K562 (cell line): ENCODE results near the gene APPL2. TPM values are rescaled to one million over a fixed set of nuclear protein-coding genes. Genes with fewer than 3 reads are reported as not detected.

Source experiments
- BRD9 ChIP-seq: fragments of 450-650 bp; IDR thresholded peaks from 2 replicates; pipeline ENCODE4 v1.6.1; 2018; ENCODE audit warnings: low read depth; ENCODE audit not compliant: partially characterized antibody
- CBX8 ChIP-seq: fragments of 200-600 bp; sonication (generic); IDR thresholded peaks from 2 replicates; pipeline ENCODE4 v1.6.1; 2012; ENCODE audit warnings: borderline replicate concordance, mixed run types, low read depth, mild to moderate bottlenecking, moderate library complexity, mixed read lengths, low read length, control low read depth, inconsistent platforms; ENCODE audit not compliant: poor library complexity, severe bottlenecking; ENCODE audit errors: extremely low read depth
- E2F3 ChIP-seq: fragments of 250-450 bp; sonication (Bioruptor Pico); IDR thresholded peaks from 2 replicates; pipeline ENCODE4 v1.4.0; 2020; ENCODE audit warnings: mild to moderate bottlenecking
- FOSL1 ChIP-seq: fragments of 200-800 bp; sonication (Bioruptor generic); conservative IDR thresholded peaks from 2 replicates; pipeline ENCODE4 v1.6.1; 2016; ENCODE audit warnings: missing genetic modification characterization, missing compliant biosample characterization
- GTF2A2 ChIP-seq: IDR thresholded peaks from 2 replicates; pipeline ENCODE4 v1.6.1; 2016; ENCODE audit warnings: mild to moderate bottlenecking, missing genetic modification characterization, missing compliant biosample characterization
- HMG20B ChIP-seq: fragments of 250-450 bp; sonication (Bioruptor Pico); IDR thresholded peaks from 2 replicates; pipeline ENCODE4 v1.5.0; 2021; ENCODE audit warnings: mild to moderate bottlenecking
- HMGN3 ChIP-seq: IDR thresholded peaks from 2 replicates; pipeline ENCODE4 v1.6.1; 2011; ENCODE audit warnings: borderline replicate concordance, low read depth, mild to moderate bottlenecking, mixed read lengths, low read length; ENCODE audit not compliant: insufficient read length; ENCODE audit errors: extremely low read depth
- ILK ChIP-seq: fragments of 450-650 bp; IDR thresholded peaks from 2 replicates; pipeline ENCODE4 v1.6.1; 2016; ENCODE audit warnings: missing genetic modification characterization, low read depth, mild to moderate bottlenecking, missing compliant biosample characterization, moderate library complexity, borderline replicate concordance
- IRF2 ChIP-seq: sonication (generic); formaldehyde crosslinking; IDR thresholded peaks from 2 replicates; pipeline ENCODE4 v1.8.1; 2022; ENCODE audit warnings: mild to moderate bottlenecking, missing genetic modification reagents
- MAZ ChIP-seq, 2 experiments: fragments of 450-650 bp in 1 of 2; sonication (generic) in 1 of 2; formaldehyde crosslinking; IDR thresholded peaks in 1 of 2; conservative IDR thresholded peaks in 1 of 2; 2 replicates each; pipeline versions ENCODE4 v1.4.0 to v1.5.0; 2020; ENCODE audit warnings: mild to moderate bottlenecking in 1 of 2, missing genetic modification reagents in 1 of 2
- MTA3 ChIP-seq: fragments of 450-650 bp; formaldehyde crosslinking; IDR thresholded peaks from 2 replicates; pipeline ENCODE4 v1.6.1; 2017; ENCODE audit warnings: mild to moderate bottlenecking, borderline replicate concordance
- NCOA4 ChIP-seq: fragments of 450-650 bp; IDR thresholded peaks from 2 replicates; pipeline ENCODE4 v1.6.1; 2018; ENCODE audit warnings: mild to moderate bottlenecking; ENCODE audit not compliant: partially characterized antibody
- NFATC3 ChIP-seq: fragments of 450-650 bp; IDR thresholded peaks from 2 replicates; pipeline ENCODE4 v1.6.1; 2017; ENCODE audit warnings: mild to moderate bottlenecking
- NFYB ChIP-seq: IDR thresholded peaks from 2 replicates; pipeline ENCODE4 v1.6.1; 2011; ENCODE audit warnings: mild to moderate bottlenecking, moderate library complexity; ENCODE audit not compliant: insufficient read length; ENCODE audit errors: extremely low read depth
- RB1 ChIP-seq: fragments of 450-650 bp; IDR thresholded peaks from 2 replicates; pipeline ENCODE4 v1.6.1; 2017; ENCODE audit warnings: low read depth, mild to moderate bottlenecking
- RBBP5 ChIP-seq: fragments of 200-600 bp; sonication (generic); IDR thresholded peaks from 2 replicates; pipeline ENCODE4 v1.6.1; 2012; ENCODE audit warnings: borderline replicate concordance, mild to moderate bottlenecking, low read length, control low read depth, inconsistent platforms; ENCODE audit not compliant: insufficient read depth, poor library complexity, severe bottlenecking
- SRSF7 ChIP-seq: fragments of 200-400 bp; formaldehyde crosslinking; optimal IDR thresholded peaks from 2 replicates; pipeline ENCODE3; 2017; ENCODE audit warnings: mild to moderate bottlenecking, low read depth, low read length
- YBX1 ChIP-seq: fragments of 450-650 bp; IDR thresholded peaks from 2 replicates; pipeline ENCODE4 v1.7.1; 2016; ENCODE audit warnings: mild to moderate bottlenecking
- ZNF239 ChIP-seq: fragments of 250-450 bp; sonication (Bioruptor Pico); IDR thresholded peaks from 2 replicates; pipeline ENCODE4 v1.4.0; 2020; ENCODE audit warnings: mild to moderate bottlenecking
- ZNF282 ChIP-seq: sonication (generic); formaldehyde crosslinking; IDR thresholded peaks from 2 replicates; pipeline ENCODE4 v1.8.1; 2023; ENCODE audit warnings: missing genetic modification reagents
- ZNF696 ChIP-seq: fragments of 250-450 bp; sonication (Bioruptor Pico); conservative IDR thresholded peaks from 2 replicates; pipeline ENCODE4 v1.4.0; 2020; ENCODE audit warnings: mild to moderate bottlenecking, moderate library complexity
- ZNF707 ChIP-seq: fragments of 250-450 bp; sonication (Bioruptor Pico); conservative IDR thresholded peaks from 2 replicates; pipeline ENCODE4 v1.8.0; 2022; ENCODE audit warnings: inconsistent platforms, mild to moderate bottlenecking, moderate library complexity
- polyA plus RNA-seq, 8 experiments: library from polyadenylated mRNA; depleted of rRNA in 4 of 8; stranded (reverse) in 5 of 8; unstranded in 3 of 8; fragments of >200 nt; fragmentation: Nextera tagmentation in 2 of 8; fragmentation: Illumina TruSeq in 1 of 8; extraction: Ambion mirVana in 2 of 8; extraction: Trizol in 1 of 8; gene quantifications; 2 replicates each; pipeline versions ENCODE4 v1.2.1 to v1.2.3, GENCODE V29; 2011 to 2014; ENCODE audit warnings: inconsistent platforms in 1 of 8, missing spikeins in 1 of 8
- total RNA-seq, 7 experiments: library from RNA; depleted of rRNA in 6 of 7; stranded (reverse); fragments of >200 nt in 6 of 7; fragmentation: Illumina TruSeq in 2 of 7; extraction: Trizol in 2 of 7; gene quantifications; 2 replicates each; pipeline versions ENCODE4 v1.2.1 to v1.2.3, GENCODE V29; 2011 to 2021; ENCODE audit warnings: low replicate concordance in 1 of 7
- TF ChIP-seq, protein P1 (sequence below): fragments of 450-650 bp; formaldehyde crosslinking; IDR thresholded peaks from 2 replicates; pipeline ENCODE4 v1.4.0; 2022; ENCODE audit warnings: missing genetic modification characterization
- TF ChIP-seq, protein P2 (sequence below): fragments of 450-650 bp; formaldehyde crosslinking; IDR thresholded peaks from 2 replicates; pipeline ENCODE4 v1.4.0; 2020; ENCODE audit warnings: mild to moderate bottlenecking, moderate library complexity
- TF ChIP-seq, protein P3 (sequence below): fragments of 250-450 bp; sonication (Bioruptor Pico); IDR thresholded peaks from 2 replicates; pipeline ENCODE4 v1.8.0; 2021; ENCODE audit warnings: mild to moderate bottlenecking, moderate library complexity

The APPL2 gene
- total and polyA plus RNA-seq, 9 of the 15 experiments (the other 6 are each of a cell fraction or from before 2014, with no cell fraction given), result 2.1 to 14.4 (median 8.2) TPM

- TF ChIP-seq RBBP5 (peak; percentile 61), NFYB (no peak), NFATC3 (no peak), HMGN3 (peak; percentile 64), ZNF282 (CRISPR knock-in tag) (no peak), ZNF239 (CRISPR knock-in tag) (no peak), GTF2A2 (tag) (no peak), NCOA4 (no peak), ILK (tag) (no peak), ZNF696 (CRISPR knock-in tag) (no peak), FOSL1 (no peak), E2F3 (CRISPR knock-in tag) (peak; percentile 49; the same call in 1 of the 2 replicates), MTA3 (peak; percentile 79; the same call in 1 of the 2 replicates), BRD9 (no peak), MAZ (CRISPR knock-in tag; conservative IDR thresholded peaks at IDR 0.05 in 1 of 2, IDR thresholded peaks at IDR 0.05 in 1 of 2) (peak; percentile 66 to 90), HMG20B (CRISPR knock-in tag) (no peak), YBX1 (no peak), IRF2 (no peak), SRSF7 (no peak), CBX8 (no peak), RB1 (peak; percentile 71), ZNF707 (CRISPR knock-in tag) (no peak)
- TF ChIP-seq, protein P1, sequence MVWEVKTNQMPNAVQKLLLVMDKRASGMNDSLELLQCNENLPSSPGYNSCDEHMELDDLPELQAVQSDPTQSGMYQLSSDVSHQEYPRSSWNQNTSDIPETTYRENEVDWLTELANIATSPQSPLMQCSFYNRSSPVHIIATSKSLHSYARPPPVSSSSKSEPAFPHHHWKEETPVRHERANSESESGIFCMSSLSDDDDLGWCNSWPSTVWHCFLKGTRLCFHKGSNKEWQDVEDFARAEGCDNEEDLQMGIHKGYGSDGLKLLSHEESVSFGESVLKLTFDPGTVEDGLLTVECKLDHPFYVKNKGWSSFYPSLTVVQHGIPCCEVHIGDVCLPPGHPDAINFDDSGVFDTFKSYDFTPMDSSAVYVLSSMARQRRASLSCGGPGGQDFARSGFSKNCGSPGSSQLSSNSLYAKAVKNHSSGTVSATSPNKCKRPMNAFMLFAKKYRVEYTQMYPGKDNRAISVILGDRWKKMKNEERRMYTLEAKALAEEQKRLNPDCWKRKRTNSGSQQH (CRISPR knock-in tag), result no peak
- TF ChIP-seq, protein P2, sequence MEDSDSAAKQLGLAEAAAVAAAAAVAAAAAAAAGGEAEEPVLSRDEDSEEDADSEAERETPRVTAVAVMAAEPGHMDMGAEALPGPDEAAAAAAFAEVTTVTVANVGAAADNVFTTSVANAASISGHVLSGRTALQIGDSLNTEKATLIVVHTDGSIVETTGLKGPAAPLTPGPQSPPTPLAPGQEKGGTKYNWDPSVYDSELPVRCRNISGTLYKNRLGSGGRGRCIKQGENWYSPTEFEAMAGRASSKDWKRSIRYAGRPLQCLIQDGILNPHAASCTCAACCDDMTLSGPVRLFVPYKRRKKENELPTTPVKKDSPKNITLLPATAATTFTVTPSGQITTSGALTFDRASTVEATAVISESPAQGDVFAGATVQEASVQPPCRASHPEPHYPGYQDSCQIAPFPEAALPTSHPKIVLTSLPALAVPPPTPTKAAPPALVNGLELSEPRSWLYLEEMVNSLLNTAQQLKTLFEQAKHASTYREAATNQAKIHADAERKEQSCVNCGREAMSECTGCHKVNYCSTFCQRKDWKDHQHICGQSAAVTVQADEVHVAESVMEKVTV (CRISPR knock-in tag), result no peak
- TF ChIP-seq, protein P3, sequence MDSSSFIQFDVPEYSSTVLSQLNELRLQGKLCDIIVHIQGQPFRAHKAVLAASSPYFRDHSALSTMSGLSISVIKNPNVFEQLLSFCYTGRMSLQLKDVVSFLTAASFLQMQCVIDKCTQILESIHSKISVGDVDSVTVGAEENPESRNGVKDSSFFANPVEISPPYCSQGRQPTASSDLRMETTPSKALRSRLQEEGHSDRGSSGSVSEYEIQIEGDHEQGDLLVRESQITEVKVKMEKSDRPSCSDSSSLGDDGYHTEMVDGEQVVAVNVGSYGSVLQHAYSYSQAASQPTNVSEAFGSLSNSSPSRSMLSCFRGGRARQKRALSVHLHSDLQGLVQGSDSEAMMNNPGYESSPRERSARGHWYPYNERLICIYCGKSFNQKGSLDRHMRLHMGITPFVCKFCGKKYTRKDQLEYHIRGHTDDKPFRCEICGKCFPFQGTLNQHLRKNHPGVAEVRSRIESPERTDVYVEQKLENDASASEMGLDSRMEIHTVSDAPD, result no peak
Observed at GRCh38 chr12:105235732-105236476, at the start of gene APPL2 (continued).
